Esophagus squamous epithelium (tissue), 4 donors: Measurements from ENCODE around the gene SLC35F3.

Source experiments
- POLR2A ChIP-seq, 4 donors: fragments of 450-650 bp; IDR thresholded peaks; one replicate each; pipeline ENCODE4 v1.6.1; 2017; ENCODE audit warnings: antibody characterized with exemption in 4 of 4, mild to moderate bottlenecking in 4 of 4, moderate library complexity in 3 of 4
- TF ChIP-seq, protein P1 (sequence below), 6 experiments: fragments of 450-650 bp in 4 of 6; fragments of 200-600 bp in 2 of 6; sonication (generic) in 2 of 6; IDR thresholded peaks; one replicate each; pipeline ENCODE4 v1.5.1; 2016 to 2019; ENCODE audit warnings: antibody characterized with exemption in 6 of 6, mild to moderate bottlenecking in 4 of 6, moderate library complexity in 4 of 6

DNA sequence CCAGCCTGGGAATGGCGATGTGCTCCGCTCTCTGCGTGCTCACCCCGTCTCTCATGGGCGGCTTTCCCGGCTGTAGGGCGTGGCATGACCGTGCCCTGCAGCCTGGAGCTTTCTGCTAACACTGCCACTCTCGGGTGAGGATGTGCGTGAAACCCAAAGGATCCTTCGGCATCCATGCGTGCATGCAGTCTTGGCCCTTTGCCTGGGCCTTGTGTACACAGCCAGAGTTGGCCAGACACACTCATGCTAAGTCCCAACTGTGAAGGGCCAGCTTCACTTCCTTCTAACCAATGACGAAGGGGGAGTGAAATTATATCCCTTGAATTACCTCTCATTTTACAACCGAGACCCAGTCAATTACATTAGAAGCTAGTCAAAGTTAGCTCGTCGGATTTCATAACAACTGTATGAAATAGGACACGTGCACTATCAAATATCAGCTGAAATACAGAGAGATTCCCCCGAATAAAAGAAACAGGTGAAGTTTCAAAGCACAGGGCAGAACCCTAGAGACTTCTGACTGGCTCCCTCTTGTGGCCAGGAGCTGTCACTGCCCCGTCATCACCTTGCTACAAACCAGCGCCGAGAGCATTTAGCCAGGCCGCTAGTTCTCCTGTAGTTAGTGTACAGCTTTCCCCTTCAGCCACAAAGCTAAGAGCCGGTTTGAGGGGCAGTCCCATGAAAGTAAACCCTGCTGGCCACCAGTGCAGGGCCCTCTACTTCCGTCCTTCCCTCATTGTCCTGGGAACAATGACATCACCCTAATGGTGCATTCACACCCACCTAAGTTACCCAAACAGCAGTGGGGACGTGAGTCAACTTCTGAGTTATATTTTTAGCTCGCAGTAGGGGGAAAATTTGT is 405.4 kb downstream of the SLC35F3 start:
- TF ChIP-seq, protein P1, sequence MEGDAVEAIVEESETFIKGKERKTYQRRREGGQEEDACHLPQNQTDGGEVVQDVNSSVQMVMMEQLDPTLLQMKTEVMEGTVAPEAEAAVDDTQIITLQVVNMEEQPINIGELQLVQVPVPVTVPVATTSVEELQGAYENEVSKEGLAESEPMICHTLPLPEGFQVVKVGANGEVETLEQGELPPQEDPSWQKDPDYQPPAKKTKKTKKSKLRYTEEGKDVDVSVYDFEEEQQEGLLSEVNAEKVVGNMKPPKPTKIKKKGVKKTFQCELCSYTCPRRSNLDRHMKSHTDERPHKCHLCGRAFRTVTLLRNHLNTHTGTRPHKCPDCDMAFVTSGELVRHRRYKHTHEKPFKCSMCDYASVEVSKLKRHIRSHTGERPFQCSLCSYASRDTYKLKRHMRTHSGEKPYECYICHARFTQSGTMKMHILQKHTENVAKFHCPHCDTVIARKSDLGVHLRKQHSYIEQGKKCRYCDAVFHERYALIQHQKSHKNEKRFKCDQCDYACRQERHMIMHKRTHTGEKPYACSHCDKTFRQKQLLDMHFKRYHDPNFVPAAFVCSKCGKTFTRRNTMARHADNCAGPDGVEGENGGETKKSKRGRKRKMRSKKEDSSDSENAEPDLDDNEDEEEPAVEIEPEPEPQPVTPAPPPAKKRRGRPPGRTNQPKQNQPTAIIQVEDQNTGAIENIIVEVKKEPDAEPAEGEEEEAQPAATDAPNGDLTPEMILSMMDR (IDR thresholded peaks at IDR 0.05): peak; percentile 76 to 86 (median 82)
- TF ChIP-seq POLR2A (IDR thresholded peaks at IDR 0.05): no peak
